T-helper 22 cell (primary cell): ENCODE data around the gene FNDC8.
A peak's percentile ranks its signal among the peaks of the same experiment; 100 is the strongest.
"Not testable (repeated sequence)": the region's sequence is repeated elsewhere in the genome, so short reads cannot be mapped to it uniquely, and the experiment has no call there.

Source experiments
- DNase-seq: peaks from one replicate; pipeline ENCODE4 v3.0.0-alpha.2; 2020; ENCODE audit warnings: low read depth

Gene FNDC8

GRCh38 chr17:35121315-35121714, at the start of gene FNDC8:
Gene FNDC8 (plus strand): TSS chr17:35121615. CDS start chr17:35121694, 79 bp downstream.
- no peak for DNase-seq

- DNase-seq = no peak
These were observed 48.1 kb upstream of the FNDC8 start for GRCh38 chr17:35073183-35073790.

- DNase-seq = no peak
These were observed 47.3 kb upstream of the FNDC8 start for GRCh38 chr17:35073991-35074627.

GRCh38 chr17:35074711-35075707, 46.4 kb upstream of the FNDC8 start:
- DNase-seq = no peak

GRCh38 chr17:35076874-35077273, 44.5 kb upstream of the FNDC8 start:
- DNase-seq = no peak

- DNase-seq = no peak
These were observed 41.6 kb upstream of the FNDC8 start for GRCh38 chr17:35079547-35080423.

- DNase-seq = no peak
These were observed 40.9 kb upstream of the FNDC8 start for GRCh38 chr17:35080536-35080935.

DNA sequence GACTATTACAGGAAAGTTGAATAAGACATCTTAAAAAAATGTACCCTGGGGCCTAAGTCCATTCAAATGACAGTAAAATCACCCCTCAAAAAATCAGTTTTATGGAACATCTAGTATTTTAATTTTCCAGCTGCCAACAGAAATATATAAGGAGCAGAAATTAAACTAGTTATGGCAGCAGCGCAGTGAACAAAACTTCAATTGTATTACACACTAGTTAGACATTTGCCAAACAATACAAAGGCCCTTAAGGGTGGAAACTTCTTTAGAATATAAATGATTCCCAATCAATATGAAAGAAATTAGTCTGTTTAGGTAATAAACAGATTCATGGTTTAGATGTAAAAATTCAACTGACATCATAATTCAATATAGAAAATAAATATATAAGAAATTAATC, 39.8 kb upstream of the FNDC8 start:
- no peak for DNase-seq

DNA sequence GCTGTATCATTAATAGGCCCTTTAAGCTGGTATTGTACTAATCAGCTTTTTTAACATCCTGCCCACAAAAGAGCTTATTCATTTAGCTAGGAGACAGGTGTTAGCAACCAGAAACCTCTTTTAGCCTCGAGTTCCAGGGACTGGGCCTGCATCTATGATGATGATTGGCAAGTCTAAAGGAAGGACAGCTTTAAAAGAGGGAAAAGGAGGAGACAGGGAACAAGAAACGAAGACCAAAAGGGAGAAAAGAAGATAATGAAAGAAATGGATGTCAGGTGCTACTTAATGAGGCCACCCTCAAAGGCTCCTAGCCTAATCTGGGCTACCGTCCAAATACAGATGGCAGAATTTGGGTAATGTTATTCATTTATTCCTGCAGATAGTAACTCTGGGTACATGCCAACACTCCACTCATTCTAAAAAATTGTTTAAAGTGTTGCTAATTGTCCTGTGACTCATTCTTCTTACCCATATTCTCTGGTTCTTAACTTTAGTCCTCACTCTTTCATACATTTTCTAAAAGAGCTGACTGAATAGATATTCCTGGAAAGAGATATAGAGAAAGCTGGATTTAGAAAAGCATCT, 39.2 kb upstream of the FNDC8 start:
- no peak for DNase-seq

DNA sequence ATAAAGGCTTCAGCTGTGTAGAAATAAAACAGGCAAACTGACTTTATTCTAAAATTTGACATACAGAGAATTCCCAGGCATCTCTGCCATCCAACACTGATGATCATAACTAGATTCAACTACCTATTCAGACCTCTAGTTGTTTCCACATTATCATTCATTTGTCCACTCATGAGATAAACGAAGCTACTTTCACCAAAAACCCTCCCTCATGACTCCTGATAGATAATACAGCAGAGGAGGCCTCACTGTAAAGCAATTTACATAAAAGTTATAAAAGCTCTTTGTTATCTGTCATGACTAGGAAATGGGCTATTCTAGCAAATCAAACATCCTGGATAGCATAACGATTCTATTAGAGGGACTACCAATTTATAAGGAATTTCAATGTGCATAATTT, 38.3 kb upstream of the FNDC8 start:
- no peak for DNase-seq

DNA sequence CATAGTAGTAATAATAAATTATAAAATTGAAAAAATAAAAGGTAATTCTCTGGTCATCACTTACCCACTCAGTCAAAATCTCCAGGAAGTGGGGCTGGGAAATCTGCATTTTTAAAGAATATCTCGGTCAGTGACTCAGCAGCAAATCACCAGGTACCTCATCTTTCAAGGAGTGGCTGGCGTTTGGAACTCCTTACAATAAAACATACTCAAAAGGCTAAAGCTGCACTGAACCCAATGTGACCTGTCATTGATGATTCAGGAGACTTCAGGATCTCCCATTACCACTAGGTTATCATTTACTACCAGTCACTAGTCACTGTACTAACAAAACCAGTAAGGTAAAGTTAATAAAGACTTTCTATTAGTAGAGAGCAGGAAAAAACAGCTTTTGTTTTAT, 36.4 kb upstream of the FNDC8 start:
- DNase-seq = no peak

DNA sequence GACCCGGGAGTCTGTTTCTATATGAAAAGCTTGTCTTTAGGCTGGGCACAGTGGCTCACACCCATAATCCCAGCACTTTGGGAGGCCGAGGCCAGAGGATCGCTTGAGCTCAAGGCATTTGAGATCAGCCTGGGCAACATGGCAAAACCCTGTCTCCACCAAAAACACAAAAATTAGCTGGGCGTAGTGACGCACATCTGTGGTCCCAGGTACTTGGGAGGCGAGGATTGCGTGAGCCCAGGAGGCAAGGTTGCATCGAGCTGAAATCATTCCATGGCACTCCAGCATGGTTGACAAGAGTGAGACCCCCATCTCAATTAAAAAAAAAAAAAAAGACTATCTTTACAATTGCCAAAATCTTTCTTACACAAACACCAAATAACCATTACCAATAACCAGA, 35.3 kb upstream of the FNDC8 start:
- DNase-seq = no peak

- DNase-seq = no peak
These were observed 34.4 kb upstream of the FNDC8 start for GRCh38 chr17:35086931-35087573.

DNA sequence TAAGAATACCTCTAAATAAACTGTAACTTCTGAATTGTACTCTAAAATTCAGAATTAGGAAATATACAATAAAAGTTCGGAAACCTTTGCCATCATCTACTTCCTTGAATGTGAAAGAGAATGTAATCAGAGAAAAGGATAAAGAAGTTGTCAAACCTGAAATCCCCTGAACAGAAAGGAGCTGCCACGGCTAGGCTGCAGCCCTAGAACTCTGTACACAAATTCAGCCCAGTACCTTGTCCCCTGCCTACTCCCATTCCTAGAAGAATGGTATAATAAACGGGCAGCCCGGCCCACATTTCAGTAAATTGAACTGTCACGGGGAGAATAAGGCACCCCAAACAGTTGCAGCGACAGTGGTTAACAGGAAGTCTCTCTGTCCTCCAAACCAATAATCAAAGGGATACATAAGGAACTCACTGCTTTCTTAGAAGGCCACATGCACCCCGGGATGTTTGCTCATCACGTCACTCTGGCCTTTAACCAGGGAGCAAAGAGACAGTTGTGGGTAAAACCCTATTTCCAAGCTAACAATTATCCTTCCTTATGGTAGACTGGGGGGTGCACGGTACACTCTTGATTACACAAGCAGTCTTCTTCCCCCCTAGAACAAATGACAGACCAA, 33.6 kb upstream of the FNDC8 start:
- DNase-seq = no peak

DNA sequence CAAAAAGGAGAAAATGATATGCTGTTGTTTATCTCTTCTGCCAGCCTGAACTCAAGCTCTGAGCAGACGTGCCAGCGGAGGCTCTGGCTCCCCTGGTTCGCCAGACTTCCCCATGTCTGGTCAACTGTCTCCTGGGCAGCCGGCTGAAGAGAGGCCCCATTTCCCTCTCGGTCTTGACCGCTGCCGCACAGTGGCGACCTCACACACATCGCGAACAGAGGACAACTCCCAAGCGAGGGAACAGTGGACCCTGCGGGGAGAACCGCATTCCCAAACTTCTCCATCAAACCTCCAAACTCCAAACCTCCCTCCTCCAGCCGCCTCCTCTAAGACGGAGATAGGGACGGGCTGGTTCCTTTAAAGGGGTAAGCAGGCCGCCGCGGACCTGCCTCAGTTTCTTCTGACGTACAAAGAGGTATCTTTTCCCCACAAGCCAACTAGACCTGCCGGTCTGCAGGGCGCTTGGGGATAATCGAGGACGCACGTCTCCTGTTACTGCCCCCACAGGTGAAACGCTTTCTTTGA, 33.0 kb upstream of the FNDC8 start:
- no peak for DNase-seq

- peak; percentile 88 for DNase-seq
These were observed 32.4 kb upstream of the FNDC8 start for GRCh38 chr17:35088881-35089585.

GRCh38 chr17:35089586-35090296, 31.7 kb upstream of the FNDC8 start:
- no peak for DNase-seq

DNA sequence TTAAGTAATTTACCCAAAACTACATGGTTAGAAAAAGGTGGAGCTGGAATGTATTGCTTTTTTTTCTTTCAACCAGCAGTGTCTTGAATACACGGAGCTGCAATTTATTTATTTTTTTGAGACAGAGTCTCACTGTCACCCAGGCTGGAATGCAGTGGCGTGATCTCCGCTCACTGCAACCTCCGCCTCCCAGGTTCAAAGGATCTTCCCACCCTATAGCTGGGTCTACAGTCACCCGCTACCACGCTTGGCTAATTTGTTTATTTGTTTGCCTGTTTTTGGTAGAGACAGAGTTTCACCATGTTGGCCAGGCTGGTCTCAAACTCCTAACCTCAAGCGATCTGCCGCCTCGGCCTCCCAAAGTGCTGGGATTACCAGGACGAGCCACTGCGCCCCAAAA, 30.7 kb upstream of the FNDC8 start:
- not testable (repeated sequence) for DNase-seq

GRCh38 chr17:35094902-35095301, 26.5 kb upstream of the FNDC8 start:
- DNase-seq = no peak
